Measurements from ENCODE around the gene WDR93.

DNA sequence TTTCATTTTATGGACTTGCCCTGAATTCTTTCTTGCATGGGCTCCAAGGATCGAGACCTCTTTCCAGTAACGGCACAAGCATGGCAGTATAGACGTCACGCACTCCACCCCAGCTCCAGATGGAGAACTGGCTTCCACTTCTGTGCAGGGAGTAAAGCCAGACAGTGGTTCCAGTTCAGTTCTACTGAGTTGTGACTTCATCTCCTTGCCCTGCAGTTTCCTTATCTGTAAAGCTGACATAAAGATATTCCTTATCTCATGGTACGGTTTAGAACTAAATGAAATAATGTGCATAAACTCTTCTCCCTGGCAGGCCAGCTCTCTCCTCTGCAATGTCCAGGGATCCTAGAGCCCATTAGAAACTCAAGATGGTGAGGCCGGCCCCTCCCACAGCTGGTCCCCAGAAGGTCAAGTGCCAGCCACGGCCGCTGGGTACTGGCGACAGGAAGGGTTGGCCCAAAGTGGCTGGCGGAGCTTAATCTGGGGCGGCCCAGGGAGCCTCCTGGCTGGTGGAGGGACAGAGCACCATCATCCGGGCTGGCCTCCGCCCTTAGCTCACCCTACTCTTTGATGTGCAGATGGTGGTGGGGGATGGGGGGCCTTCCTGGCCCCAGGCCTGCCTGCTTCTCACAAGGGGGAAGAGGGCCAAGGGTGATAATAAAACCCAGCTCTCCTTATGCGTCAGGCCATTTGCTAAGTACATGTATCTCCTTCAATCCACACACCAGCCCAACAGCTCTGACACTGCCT, 92.7 kb downstream of the WDR93 start:
- TF ChIP-seq POLR2A (IDR thresholded peaks at IDR 0.05; ENCODE audit: low read depth, low read length) (no peak), POLR2AphosphoS5 (IDR thresholded peaks at IDR 0.05; ENCODE audit: low read depth, low read length) (no peak)
